ENCODE measurements around the gene FHAD1.

The FHAD1 gene

GRCh38 chr1:15405106-15405850 lies 158.3 kb downstream of the FHAD1 start:
- H3K4me3 ChIP-seq: no peak overlapping the region
- H3K27ac ChIP-seq: no peak overlapping the region

GRCh38 chr1:15406614-15407559 lies 159.9 kb downstream of the FHAD1 start:
- Histone ChIP-seq H3K27ac (peak overlapping the region in 10 of 21 experiments; percentile 29 to 79 (median 42)), H3K4me3 (no peak overlapping the region)

- no peak overlapping the region for H3K4me3 ChIP-seq
- peak overlapping the region in 9 of 21 experiments; percentile 30 to 94 (median 44) for H3K27ac ChIP-seq
Measured at GRCh38 chr1:15407580-15407979, 160.6 kb downstream of the FHAD1 start.

GRCh38 chr1:15408890-15409387 lies 161.9 kb downstream of the FHAD1 start:
- H3K27ac ChIP-seq: peak overlapping the region in 16 of 21 experiments; percentile 5 to 94 (median 89)
- H3K4me3 ChIP-seq: peak overlapping the region; percentile 70 to 96 (median 89)

GRCh38 chr1:15409388-15410222 lies 162.6 kb downstream of the FHAD1 start, which contains the start of gene EFHD2:
Gene EFHD2, plus strand, starts transcription at chr1:15409888. Its CDS starts 84 bp downstream, at chr1:15409972.
- H3K4me3 ChIP-seq: peak within 1 kb of the TSS; percentile 70 to 96 (median 89)
- H3K27ac ChIP-seq: peak within 1 kb of the TSS; percentile 39 to 95 (median 89)

GRCh38 chr1:15410223-15410883 lies 163.3 kb downstream of the FHAD1 start:
- Histone ChIP-seq H3K27ac (peak overlapping the region; percentile 39 to 95 (median 89)), H3K4me3 (peak overlapping the region; percentile 70 to 96 (median 89))

- Histone ChIP-seq H3K4me3 (peak overlapping the region; percentile 70 to 96 (median 89)), H3K27ac (peak overlapping the region; percentile 37 to 95 (median 89))
Measured at GRCh38 chr1:15410884-15411245, 163.8 kb downstream of the FHAD1 start.

GRCh38 chr1:15411593-15412137 lies 164.6 kb downstream of the FHAD1 start:
- Histone ChIP-seq H3K4me3 (peak overlapping the region; percentile 70 to 96 (median 89)), H3K27ac (peak overlapping the region; percentile 37 to 95 (median 89))

GRCh38 chr1:15412175-15412800 lies 165.3 kb downstream of the FHAD1 start:
- Histone ChIP-seq H3K4me3 (peak overlapping the region; percentile 70 to 96 (median 89)), H3K27ac (peak overlapping the region in 18 of 21 experiments; percentile 50 to 95 (median 90))

- Histone ChIP-seq H3K27ac (peak overlapping the region in 17 of 21 experiments; percentile 24 to 95 (median 91)), H3K4me3 (peak overlapping the region in 4 of 7 experiments; percentile 12 to 96 (median 93))
Measured at GRCh38 chr1:15412843-15413242, 165.8 kb downstream of the FHAD1 start.

GRCh38 chr1:15413563-15414444 lies 166.8 kb downstream of the FHAD1 start:
- peak overlapping the region in 1 of 7 experiments; percentile 90 for H3K4me3 ChIP-seq
- peak overlapping the region in 10 of 21 experiments; percentile 3 to 95 (median 57) for H3K27ac ChIP-seq

- Histone ChIP-seq H3K27ac (peak overlapping the region in 7 of 21 experiments; percentile 15 to 95 (median 51)), H3K4me3 (no peak overlapping the region)
Measured at GRCh38 chr1:15414445-15414983, 167.5 kb downstream of the FHAD1 start.

GRCh38 chr1:15417059-15417934 lies 170.3 kb downstream of the FHAD1 start:
- peak overlapping the region in 2 of 7 experiments; percentile 3 to 13 for H3K4me3 ChIP-seq

GRCh38 chr1:15418806-15419515 lies 171.9 kb downstream of the FHAD1 start:
- H3K27ac ChIP-seq: peak overlapping the region in 6 of 21 experiments; percentile 18 to 67 (median 26)

More at GRCh38 chr1:15417059-15417934, 170.3 kb downstream of the FHAD1 start:
- H3K27ac ChIP-seq: peak overlapping the region in 19 of 21 experiments; percentile 48 to 95 (median 77)

More at GRCh38 chr1:15418806-15419515, 171.9 kb downstream of the FHAD1 start:
- H3K4me3 ChIP-seq: no peak overlapping the region
